ENCODE results near the gene QRICH1. TPM values are rescaled to one million over a fixed set of nuclear protein-coding genes. Genes with fewer than 3 reads are reported as not detected.
"Not testable (repeated sequence)": the region's sequence is repeated elsewhere in the genome, so short reads cannot be mapped to it uniquely, and the experiment has no call there.

QRICH1 gene
- total and polyA plus RNA-seq, 2 of the 4 experiments (the other 2 are of a cell fraction): 62.7 to 77.3 TPM

GRCh38 chr3:49008627-49009026 is 85.2 kb downstream of the QRICH1 start:
- Histone ChIP-seq H3K4me3 (ENCODE audit: insufficient read depth, low read depth, low read length) (peak overlapping the region; percentile 87), H2AK9ac (replicated peaks; ENCODE audit: low read depth, low read length, poor library complexity) (peak overlapping the region; percentile 99), H4K20me1 (ENCODE audit: insufficient read depth, low read length) (peaks cover 43% of the 10 kb centered on the region), H3K23ac (ENCODE audit: low read depth, low read length) (peak overlapping the region; percentile 21; the same call in 1 of the 2 replicates), H3K36me3 (ENCODE audit: control insufficient read depth, insufficient read depth, low read length) (peaks cover 24% of the 10 kb centered on the region), H3K4ac (ENCODE audit: low read depth, low read length) (0 out of 2 replicates have a peak overlapping the region, but pooled peaks have one; percentile 5), H3K14ac (replicated peaks; ENCODE audit: low read depth, low read length) (0 out of 2 replicates have a peak overlapping the region, but pooled peaks have one; percentile 12), H3K4me2 (ENCODE audit: low read depth, low read length) (peak overlapping the region; percentile 92), H3K79me1 (ENCODE audit: low read depth in 1 of 2, low read length in 2 of 2) (peaks cover 4 to 64% of the 10 kb centered on the region in 2 experiments; a peak in 2 of 4 replicates), H3K4me1 (ENCODE audit: control insufficient read depth, insufficient read depth, low read length) (peaks cover 13% of the 10 kb centered on the region), H3K9me1 (ENCODE audit: insufficient read depth, low read length) (peaks cover 26% of the 10 kb centered on the region), H2AK5ac (ENCODE audit: low read depth, low read length) (0 out of 2 replicates have a peak overlapping the region, but pooled peaks have one; percentile 94)
- H3K9me3 ChIP-seq (ENCODE audit: control insufficient read depth, insufficient read depth, low read length); H2BK120ac ChIP-seq (ENCODE audit: low read depth, low read length); H3K18ac ChIP-seq (ENCODE audit: low read depth, low read length); dilution Hi-C loops (cut with HindIII; ENCODE audit: low sequenced_read_pairs, unreplicated experiment); H2BK5ac ChIP-seq (ENCODE audit: low read depth, low read length, poor library complexity, severe bottlenecking); BruUV-seq (replicated peaks); H3K27me3 ChIP-seq (ENCODE audit: control insufficient read depth, insufficient read depth, low read length); H4K91ac ChIP-seq (ENCODE audit: insufficient read depth, low read depth, low read length); H4K8ac ChIP-seq (ENCODE audit: low read depth in 2 of 2, low read length in 2 of 2); H3K27ac ChIP-seq (ENCODE audit: insufficient read depth, low read length); intact Hi-C loops (cut with micrococcal nuclease); ATAC-seq (ENCODE audit: low read depth); H3K56ac ChIP-seq (ENCODE audit: extremely low read depth, insufficient read depth, low read length); H2BK15ac ChIP-seq (ENCODE audit: low read depth, low read length); H3K9ac ChIP-seq (ENCODE audit: low read depth, low read length); H4K5ac ChIP-seq (ENCODE audit: low read depth, low read length); CTCF ChIA-PET; DNase-seq; H2BK20ac ChIP-seq (ENCODE audit: low read depth, low read length); H2AFZ ChIP-seq (replicated peaks; ENCODE audit: low read length, poor library complexity); in situ Hi-C loops (cut with MboI; ENCODE audit: low sequenced_read_pairs): not testable (repeated sequence)
- no CpG with 5 or more reads among the region's 5 CpGs for WGBS, 2 experiments (ENCODE audit: extremely low coverage in 2 of 2, insufficient read length in 1 of 2)
- POLR2A ChIA-PET (ENCODE audit: unreplicated experiment): interaction anchor here (0.6 to 2.5 kb wide), 3 partner anchors 9 to 420 kb away, joined by 4 to 13 read pairs (median 6); partner anchors contain the start of gene DALRD3
